GM13976 (cell line): Measurements from ENCODE around the gene DHRS13.
A peak's percentile ranks its signal among the peaks of the same experiment; 100 is the strongest.
"Not testable (repeated sequence)": the region's sequence is repeated elsewhere in the genome, so short reads cannot be mapped to it uniquely, and the experiment has no call there.

ENCODE experiments used
- DNase-seq: peaks from one replicate; pipeline ENCODE4 v3.0.0; 2012; ENCODE audit warnings: low spot score
- CTCF ChIP-seq: IDR thresholded peaks from 2 replicates; pipeline ENCODE4 v1.5.1; 2012; ENCODE audit warnings: borderline replicate concordance, mild to moderate bottlenecking; ENCODE audit not compliant: insufficient read depth; ENCODE audit errors: extremely low read depth, missing control alignments, control extremely low read depth
- in situ Hi-C: fragments of 300-500 bp; cut with MboI; formaldehyde crosslinking; loops from one replicate; pipeline ENCODE4 v1.12.0; 2022; ENCODE audit warnings: low sequenced_read_pairs, mixed read lengths, inconsistent platforms; ENCODE audit not compliant: unreplicated experiment

The DHRS13 gene

GRCh38 chr17:28906706-28907438, 4.0 kb upstream of the DHRS13 start:
- no peak for DNase-seq
- TF ChIP-seq CTCF = no peak
- in situ Hi-C loops = no loop called here

- in situ Hi-C loops = no loop called here
- no peak for DNase-seq
- no peak for TF ChIP-seq CTCF
These were observed 3.4 kb upstream of the DHRS13 start for GRCh38 chr17:28906276-28906675.

GRCh38 chr17:28904800-28905199, 1.9 kb upstream of the DHRS13 start:
- in situ Hi-C loops = no loop called here
- no peak for DNase-seq

GRCh38 chr17:28903546-28903841, 615 bp upstream of the DHRS13 start:
- in situ Hi-C loops, DNase-seq: not testable (repeated sequence)

More at GRCh38 chr17:28904800-28905199, 1.9 kb upstream of the DHRS13 start:
- TF ChIP-seq CTCF = no peak

- in situ Hi-C loops = no loop called here
These were observed 737 bp downstream of the DHRS13 start for GRCh38 chr17:28901866-28902818.

GRCh38 chr17:28900986-28901726, 1.7 kb downstream of the DHRS13 start:
- TF ChIP-seq CTCF = no peak
- in situ Hi-C loops = no loop called here
- no peak for DNase-seq

More at GRCh38 chr17:28901866-28902818, 737 bp downstream of the DHRS13 start:
- peak; percentile 60 for DNase-seq
- TF ChIP-seq CTCF = no peak
